Inferior parietal cortex (tissue), 1 donor: ENCODE measurements around the gene SCN8A.

Experiments used
- DNase-seq: peaks from one replicate; pipeline ENCODE4 v3.0.0-alpha.2; 2016; ENCODE audit errors: extremely low spot score

SCN8A gene

GRCh38 chr12:51714666-51715065, 123.6 kb downstream of the SCN8A start:
- no peak for DNase-seq

GRCh38 chr12:51717326-51717925, 126.4 kb downstream of the SCN8A start:
- DNase-seq = no peak

- no peak for DNase-seq
Measured at GRCh38 chr12:51721282-51721940, 130.4 kb downstream of the SCN8A start.

GRCh38 chr12:51722431-51722830, 131.4 kb downstream of the SCN8A start:
- DNase-seq = no peak

- no peak for DNase-seq
Measured at GRCh38 chr12:51726161-51726560, 135.1 kb downstream of the SCN8A start.

- DNase-seq = no peak
Measured at GRCh38 chr12:51726931-51727330, 135.9 kb downstream of the SCN8A start.

GRCh38 chr12:51729331-51729730, 138.3 kb downstream of the SCN8A start:
- DNase-seq = no peak

- no peak for DNase-seq
Measured at GRCh38 chr12:51730745-51731144, 139.7 kb downstream of the SCN8A start.

- no peak for DNase-seq
Measured at GRCh38 chr12:51740536-51740935, 149.5 kb downstream of the SCN8A start.

- DNase-seq = no peak
Measured at GRCh38 chr12:51744235-51744634, 153.2 kb downstream of the SCN8A start.

GRCh38 chr12:51744957-51745356, 153.9 kb downstream of the SCN8A start:
- DNase-seq = no peak

GRCh38 chr12:51746416-51746815, 155.4 kb downstream of the SCN8A start:
- DNase-seq = peak; percentile 26

- no peak for DNase-seq
Measured at GRCh38 chr12:51748235-51748634, 157.2 kb downstream of the SCN8A start.

- peak; percentile 50 for DNase-seq
Measured at GRCh38 chr12:51749206-51749985, 158.4 kb downstream of the SCN8A start.

GRCh38 chr12:51749986-51750317, 158.9 kb downstream of the SCN8A start:
- DNase-seq = no peak

- DNase-seq = peak; percentile 90
Measured at GRCh38 chr12:51751661-51752060, 160.6 kb downstream of the SCN8A start.

GRCh38 chr12:51752234-51752889, 161.3 kb downstream of the SCN8A start:
- DNase-seq = peak; percentile 87

- DNase-seq = no peak
Measured at GRCh38 chr12:51753980-51754675, 163.1 kb downstream of the SCN8A start.

- DNase-seq = no peak
Measured at GRCh38 chr12:51755251-51755650, 164.2 kb downstream of the SCN8A start.

GRCh38 chr12:51759175-51759574, 168.1 kb downstream of the SCN8A start:
- DNase-seq = no peak

- no peak for DNase-seq
Measured at GRCh38 chr12:51759695-51760094, 168.7 kb downstream of the SCN8A start.

GRCh38 chr12:51760231-51760630, 169.2 kb downstream of the SCN8A start:
- DNase-seq = no peak
